NCI-H2227 (cell line): ENCODE measurements around the gene VWDE.
"Not testable (repeated sequence)": the region's sequence is repeated elsewhere in the genome, so short reads cannot be mapped to it uniquely, and the experiment has no call there.

Source experiments
- DNase-seq: peaks from one replicate; lab custom pipeline; 2025; ENCODE audit not compliant: unreplicated experiment; lab: John Stamatoyannopoulos, UW

The VWDE gene

DNA sequence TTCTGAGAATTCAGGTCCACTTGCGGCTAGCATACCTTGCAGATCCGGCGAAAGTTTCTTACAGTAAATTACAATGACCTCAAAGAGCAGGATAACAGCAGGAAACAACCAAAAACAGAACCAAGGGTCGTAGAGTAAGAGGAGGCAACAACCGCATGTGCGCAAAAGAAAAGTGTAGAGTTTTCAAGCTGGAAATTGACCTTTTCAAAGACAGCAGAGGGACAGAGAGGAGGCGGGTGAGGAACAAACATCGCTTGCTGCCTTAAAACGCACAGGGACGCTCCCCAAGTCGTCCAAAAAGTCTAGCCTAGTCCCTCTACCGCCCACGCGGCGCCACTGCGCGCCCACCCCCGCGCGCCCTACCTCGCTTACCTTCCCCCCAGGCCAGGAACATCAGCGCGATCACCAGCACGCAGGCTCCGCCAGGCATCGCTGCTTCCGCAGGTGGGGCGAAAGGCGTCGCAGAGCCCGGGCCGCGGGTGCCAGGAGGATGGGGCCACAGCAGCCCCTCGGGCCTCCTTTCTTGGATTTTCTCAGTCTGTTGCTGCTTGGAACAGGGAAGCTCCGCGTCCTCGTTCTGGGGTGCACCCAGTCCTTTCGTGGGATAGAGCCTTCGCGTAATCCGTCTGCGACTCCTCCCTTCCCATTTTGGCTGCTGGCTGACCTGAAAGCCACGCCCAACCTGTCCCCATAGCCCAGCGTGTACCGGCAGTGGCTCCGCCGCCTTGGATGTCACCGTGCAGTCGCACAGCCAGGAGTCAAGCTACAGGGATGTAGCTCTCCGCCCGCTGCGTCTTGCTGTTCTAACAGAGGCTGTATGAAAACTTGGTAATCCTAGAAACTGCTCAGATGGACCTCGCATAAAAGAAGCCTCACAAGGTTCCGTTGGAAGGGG lies at the start of gene VWDE:
VWDE (minus strand) TSS at position 579 of the 895 bp plus-strand sequence; CDS start at position 430, 149 bp downstream.
- DNase-seq = peak; percentile 89

GRCh38 chr7:12453136-12453535 lies 49.5 kb upstream of the VWDE start:
- DNase-seq = not testable (repeated sequence)

- DNase-seq = no peak
Observed at GRCh38 chr7:12450615-12451014, 47.0 kb upstream of the VWDE start.

GRCh38 chr7:12444785-12445184 lies 41.1 kb upstream of the VWDE start:
- no peak for DNase-seq

- DNase-seq = no peak
Observed at GRCh38 chr7:12440229-12440628, 36.6 kb upstream of the VWDE start.

- DNase-seq = peak; percentile 56
Observed at GRCh38 chr7:12436896-12437535, 33.4 kb upstream of the VWDE start.

GRCh38 chr7:12436126-12436525 lies 32.5 kb upstream of the VWDE start:
- no peak for DNase-seq

DNA sequence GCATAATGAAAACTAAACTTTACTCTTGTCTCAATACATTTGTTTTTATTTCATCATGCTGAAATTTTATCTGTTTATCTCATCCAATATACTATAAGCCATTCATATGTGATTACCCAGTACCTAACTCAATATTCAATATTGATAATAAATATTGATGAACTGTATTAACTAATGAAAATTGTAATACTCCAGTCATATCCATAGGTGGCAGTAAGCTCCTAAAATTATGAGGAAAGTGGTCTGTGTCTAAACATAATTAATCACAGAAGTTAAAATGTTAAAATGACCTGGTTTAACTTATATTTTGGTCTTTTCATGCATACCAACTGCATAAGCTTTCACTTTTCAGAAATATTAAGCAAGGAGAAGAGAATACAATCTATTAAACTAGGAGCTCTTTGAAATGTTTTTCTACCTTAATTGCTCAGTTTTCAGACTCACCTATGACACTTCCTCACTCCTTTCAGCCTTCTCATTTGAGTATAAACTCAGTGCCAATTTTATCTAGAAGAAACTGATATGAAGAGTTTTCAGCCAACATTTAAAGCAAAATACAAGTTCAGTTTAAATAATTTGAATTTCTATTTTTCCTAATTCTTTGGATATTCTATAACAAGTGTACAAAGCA lies 30.5 kb upstream of the VWDE start:
- DNase-seq = no peak

DNA sequence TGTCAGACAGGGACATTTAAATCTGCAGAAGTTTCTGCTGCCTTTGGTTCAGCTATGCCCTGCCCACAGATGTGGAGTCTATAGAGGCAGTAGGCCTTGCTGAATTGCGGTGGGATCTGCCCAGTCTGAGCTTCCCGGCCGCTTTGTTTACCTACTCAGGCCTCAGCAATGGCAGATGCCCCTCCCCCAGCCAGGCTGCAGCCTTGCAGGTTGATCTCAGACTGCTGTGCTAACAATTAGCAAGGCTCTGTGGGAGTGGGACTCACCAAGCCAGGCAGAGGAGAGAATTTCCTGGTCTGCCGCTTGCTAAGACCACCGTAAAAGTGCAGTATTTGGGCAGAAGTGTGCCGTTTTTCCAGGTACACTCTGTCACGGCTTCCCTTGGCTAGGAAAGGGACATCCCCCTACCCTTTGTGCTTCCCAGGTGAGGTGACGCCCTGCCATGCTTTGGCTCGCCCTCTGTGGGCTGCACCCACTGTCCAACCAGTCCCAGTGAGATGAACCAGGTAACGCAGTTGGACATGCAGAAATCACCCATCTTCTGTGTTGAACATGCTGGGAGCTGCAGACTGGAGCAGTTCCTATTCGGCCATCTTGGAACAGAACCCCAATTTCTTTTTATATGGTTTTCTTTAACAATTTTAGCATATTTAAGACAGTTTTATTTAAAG lies 28.4 kb upstream of the VWDE start:
- no peak for DNase-seq

- no peak for DNase-seq
Observed at GRCh38 chr7:12425311-12425710, 21.6 kb upstream of the VWDE start.

DNA sequence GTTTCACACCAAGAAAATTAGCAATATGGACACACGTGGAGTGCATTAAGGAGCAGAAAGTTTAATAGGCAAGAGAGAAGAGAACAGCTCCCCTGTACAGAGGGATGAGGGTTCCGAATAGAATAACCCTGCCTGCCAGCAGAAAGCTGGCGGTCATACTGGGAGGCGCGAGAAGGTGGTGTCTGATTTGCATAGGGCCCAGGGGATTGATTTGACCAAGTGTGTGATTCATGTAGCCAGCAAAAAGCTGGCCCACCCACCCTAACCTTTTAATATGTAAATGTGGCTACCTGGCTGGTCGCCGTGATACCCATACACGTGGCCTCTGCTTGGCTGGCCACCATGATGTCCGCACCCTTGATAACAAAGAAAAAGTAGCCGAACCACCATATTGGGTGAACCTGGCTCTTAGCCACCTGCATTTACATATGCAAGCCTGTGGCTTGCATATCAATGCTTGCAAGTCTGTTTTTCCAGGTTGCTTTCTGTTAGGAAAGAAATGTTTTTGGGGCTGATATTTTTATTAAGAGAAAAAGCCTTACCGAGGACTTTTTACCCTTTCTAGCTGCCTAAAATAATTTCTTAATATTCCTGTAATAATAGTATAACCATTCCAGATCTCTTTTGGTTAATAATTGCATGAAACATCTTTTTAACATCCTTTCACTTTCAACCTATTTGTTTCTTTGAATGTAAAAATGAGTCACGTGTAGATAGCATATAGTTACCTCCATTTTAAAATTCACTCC lies 20.5 kb upstream of the VWDE start:
- DNase-seq = no peak

- no peak for DNase-seq
Observed at GRCh38 chr7:12423355-12423996, 19.8 kb upstream of the VWDE start.

DNA sequence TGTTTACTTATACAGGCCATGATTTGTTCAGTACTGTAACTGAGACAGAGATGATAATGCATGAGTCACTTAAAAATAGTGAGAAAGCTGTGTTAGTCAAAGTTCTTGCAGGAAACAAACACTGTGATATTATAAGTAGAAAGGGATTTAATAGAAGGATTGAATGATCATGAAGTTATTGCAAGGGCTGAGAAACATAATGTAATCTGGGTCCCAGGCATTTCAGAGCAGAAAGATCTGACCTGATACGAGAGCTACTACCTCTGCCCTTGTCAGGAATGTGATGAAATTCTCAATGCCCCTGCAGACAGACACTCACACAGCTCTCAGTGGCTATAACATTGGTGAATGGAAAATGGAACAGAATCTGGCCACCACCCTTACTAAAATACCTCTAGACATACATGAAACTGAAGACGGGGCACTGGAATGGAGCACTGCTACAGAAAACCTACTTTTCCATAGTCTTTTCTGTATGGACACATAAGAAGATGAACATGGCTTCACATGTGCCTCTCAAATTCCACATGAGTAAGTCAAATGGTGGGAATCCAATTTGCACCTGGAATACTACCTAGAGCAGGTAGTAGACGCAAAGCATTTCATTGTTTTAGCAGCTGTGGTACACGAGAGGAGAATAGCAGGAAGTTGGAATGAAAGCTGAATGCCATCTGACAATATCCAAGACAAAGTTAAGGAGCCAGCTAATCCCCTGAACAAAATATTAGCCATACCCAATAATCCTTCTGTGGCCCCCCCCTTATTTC lies 19.1 kb upstream of the VWDE start:
- no peak for DNase-seq

DNA sequence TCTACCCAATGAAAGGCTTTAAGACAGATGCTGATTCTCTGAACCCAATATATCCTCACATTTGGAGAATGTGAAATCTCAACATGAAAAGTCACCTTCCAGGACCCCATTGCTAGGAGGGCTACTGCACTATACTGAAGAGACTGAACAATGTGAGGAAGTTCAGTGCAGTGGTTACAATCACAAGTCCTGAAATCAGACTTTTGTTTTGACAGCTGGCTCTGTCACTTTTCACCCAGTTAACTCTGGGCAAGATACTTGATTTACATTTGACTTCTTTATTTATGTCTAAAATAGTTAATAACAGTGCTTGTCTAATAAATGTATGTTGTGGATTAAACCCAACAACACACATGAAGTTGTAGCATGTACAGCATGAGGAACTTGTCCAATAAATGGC lies 14.8 kb upstream of the VWDE start:
- no peak for DNase-seq

DNA sequence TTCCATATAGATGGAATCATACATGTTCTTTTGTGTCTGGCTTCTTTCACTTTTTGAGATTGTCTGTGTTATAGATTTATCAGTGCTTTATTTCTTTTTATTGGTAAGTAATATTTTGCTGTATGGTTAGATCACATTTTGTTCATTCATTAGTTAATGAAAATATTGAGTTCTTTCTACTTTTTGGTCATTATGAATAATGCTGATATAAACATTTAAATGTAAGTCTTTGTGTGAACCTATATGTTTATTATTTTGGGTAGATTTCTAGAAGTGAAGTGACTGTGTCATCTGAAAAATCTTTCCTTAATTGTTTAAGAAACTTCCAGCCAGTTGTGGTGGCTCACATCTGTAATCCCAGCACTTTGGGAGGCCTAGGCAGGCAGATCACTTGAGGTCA lies 11.4 kb upstream of the VWDE start:
- DNase-seq = no peak

DNA sequence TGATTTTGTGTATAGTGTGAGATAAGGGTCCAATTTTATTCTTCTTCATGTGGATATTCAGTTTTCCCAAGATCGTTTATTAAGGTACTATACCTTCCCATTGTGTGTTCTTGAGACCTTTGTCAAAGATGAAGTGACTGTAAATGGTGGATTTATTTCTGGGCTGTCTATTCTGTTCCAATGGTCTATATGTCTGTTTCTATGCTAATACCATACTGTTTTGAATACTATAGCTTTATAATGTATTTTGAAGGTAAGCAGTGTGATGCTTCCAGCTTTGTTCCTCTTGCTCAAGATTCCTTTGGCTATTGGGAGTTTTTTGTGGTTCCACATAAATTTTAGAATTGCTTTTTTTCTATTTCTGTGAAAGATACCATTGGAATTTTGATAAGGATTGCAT lies 8.7 kb upstream of the VWDE start:
- DNase-seq = no peak

DNA sequence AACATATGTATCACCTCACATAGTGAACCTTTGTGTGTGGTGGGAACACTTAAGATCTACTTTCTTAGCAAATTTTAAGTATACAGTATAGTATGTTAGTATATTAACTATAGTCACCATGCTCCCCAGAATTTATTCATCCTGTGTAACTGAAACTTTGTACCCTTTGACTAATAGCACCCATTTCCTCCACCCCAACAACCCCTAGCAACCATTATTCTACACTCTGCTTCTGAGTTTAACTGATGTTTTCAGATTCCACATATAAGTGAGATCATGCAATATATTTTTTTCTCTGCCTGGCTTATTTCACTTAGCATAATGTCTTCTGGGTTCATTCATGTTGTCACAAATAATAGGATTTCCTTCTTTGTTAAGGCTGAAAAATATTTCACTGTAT lies 6.9 kb upstream of the VWDE start:
- no peak for DNase-seq

GRCh38 chr7:12409097-12409711 lies 5.5 kb upstream of the VWDE start:
- DNase-seq = no peak

DNA sequence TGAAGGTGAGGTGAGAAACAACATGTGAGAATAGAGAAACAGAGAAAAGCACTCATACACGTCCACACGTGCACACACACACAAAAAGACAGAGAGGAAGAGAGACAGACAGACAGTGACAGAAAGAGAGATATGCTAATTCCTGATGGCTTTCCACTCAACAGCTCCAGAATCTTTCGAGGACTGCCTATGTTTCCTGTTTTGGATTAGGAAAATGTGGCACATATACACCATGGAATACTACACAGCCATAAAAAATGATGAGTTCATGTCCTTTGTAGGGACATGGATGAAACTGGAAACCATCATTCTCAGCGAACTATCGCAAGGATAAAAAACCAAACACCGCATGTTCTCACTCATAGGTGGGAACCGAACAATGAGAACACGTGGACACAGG lies 4.0 kb upstream of the VWDE start:
- not testable (repeated sequence) for DNase-seq
